SIG-M5 treated with dmso at 0.1 percent for 504 hours (cell line): ENCODE results near the gene NRL.

Experiments used
- DNase-seq: peaks from one replicate; lab custom pipeline; 2025; ENCODE audit not compliant: unreplicated experiment; lab: John Stamatoyannopoulos, UW

Gene NRL

DNA sequence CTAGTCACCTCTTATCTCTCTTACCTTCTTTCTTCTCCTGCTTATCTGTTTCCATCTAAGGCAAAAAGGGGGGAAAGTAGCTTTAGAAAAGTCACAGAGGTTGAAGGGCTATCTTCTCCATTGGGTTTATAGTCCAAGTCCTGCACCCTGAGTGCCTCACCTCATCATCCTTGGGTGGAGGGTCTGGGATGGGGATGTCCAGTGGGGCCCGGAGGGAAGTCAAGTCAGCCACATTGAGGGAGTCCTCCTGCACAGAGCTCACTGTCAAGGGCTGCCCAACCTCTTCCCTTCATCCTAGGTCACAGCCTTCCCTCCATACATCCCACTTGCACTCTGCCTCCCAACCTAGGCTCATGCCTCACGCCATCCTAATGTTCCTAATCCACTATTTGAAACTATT, 30.5 kb upstream of the NRL start:
- DNase-seq: no peak

DNA sequence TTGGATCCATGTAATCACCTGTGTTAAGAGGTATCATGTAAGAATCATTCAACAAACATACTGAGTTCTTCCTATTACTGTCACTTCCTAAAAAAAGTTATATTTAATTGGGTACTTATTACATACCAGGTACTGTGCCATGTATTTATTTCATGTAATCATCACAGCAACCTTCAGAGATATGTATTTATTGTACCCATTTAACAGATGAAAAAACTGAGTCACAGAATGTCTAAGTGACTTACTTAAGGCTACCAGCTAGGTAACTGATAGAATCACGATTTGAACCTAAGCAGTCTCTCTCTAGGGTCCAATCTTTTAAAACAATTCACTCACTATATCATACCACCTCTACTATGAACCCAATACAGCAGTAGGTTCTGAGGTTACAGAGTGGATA, 29.7 kb upstream of the NRL start:
- DNase-seq: no peak

DNA sequence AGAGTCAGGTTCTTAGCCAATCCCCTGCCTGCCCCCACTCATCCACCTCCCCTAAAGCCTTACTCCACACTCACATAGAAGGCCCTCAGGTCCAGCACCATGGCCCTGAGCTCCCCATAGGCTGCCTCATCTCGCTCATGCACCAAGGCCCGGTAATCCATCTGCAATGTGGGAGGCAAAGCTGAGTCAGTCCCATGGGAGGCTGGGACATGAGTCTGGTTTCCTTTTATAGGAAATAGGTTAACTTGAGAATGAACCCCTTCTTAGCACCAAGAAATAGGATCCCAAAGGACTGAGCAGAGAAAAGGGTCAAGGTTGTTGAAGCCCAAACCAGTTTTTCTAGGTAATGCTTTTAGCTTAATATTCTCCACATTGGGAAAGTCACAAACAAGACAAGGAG, 28.8 kb upstream of the NRL start:
- no peak for DNase-seq

DNA sequence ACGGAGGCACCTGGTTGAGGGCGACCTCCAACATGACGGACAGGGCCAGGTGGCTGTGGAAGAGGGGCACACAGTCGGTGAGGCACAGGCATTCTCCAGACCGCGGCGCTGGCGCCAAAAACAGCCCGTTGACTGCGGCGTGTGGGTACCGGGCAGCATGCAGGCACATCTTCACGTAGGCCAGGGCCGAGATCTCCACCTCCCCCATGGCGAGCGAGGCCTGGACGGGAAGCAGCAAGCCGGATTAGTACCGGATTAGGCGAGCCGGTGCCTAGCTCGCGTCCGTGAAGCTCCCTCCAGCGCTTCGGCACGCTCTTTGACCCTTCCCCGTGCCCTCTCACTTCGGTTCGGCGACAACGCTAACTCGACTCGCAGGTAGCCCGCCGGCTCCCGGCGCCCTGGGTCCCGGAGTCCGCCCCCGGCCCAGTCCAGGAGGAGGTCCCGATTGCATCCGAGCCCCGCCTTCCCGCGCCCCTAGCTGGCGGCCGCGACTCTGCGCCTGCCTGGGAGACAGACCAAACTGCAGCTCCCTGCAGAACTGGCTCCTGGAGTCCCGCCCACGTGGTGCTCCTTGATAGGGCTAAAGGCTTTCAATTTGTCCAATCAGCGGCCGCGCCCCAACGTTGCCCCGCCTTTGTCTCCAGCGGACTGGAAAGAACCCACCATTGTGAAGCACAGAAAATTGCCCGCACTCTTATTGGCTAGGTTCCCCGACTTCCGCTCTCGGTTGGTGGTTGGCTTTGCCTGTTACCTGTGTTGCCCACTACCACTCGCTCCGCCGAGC, 26.5 kb upstream of the NRL start, which contains the start of gene EMC9:
TSS of gene EMC9 (minus strand) at position 495 of the 784 bp plus-strand sequence. CDS start at position 208, 287 bp downstream.
- DNase-seq: peak; percentile 99

DNA sequence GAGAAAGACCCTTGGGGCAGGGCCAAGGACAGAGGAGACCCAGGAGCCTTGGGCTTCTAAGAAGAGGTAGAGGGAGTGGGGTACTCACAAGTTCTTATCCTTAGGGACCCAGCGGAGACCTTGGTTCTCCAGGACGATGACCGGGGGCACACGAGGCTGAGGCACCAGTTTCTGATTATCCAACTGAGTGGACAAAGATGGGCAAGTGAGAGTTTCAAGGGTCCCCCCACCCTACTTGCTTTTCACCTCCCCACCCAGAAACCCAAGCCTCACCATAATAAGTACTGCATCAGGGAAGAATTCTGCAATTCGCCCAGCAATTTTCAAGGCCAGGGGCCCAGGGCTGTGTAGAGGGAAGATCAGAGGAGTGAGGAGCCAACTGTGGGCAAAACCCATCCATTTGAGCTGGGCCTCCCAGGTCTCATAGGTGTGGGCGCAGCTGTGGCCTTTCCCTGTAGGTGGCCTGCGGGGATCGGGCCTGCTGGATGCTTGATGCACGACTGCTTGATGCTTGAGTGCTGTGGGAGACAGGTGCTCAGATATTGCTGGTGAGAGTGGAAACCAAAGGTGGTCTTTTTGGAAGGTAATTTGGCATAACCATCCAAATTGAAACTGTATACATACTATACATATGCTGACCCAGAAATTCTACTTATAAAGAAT, 24.7 kb upstream of the NRL start:
- no peak for DNase-seq

DNA sequence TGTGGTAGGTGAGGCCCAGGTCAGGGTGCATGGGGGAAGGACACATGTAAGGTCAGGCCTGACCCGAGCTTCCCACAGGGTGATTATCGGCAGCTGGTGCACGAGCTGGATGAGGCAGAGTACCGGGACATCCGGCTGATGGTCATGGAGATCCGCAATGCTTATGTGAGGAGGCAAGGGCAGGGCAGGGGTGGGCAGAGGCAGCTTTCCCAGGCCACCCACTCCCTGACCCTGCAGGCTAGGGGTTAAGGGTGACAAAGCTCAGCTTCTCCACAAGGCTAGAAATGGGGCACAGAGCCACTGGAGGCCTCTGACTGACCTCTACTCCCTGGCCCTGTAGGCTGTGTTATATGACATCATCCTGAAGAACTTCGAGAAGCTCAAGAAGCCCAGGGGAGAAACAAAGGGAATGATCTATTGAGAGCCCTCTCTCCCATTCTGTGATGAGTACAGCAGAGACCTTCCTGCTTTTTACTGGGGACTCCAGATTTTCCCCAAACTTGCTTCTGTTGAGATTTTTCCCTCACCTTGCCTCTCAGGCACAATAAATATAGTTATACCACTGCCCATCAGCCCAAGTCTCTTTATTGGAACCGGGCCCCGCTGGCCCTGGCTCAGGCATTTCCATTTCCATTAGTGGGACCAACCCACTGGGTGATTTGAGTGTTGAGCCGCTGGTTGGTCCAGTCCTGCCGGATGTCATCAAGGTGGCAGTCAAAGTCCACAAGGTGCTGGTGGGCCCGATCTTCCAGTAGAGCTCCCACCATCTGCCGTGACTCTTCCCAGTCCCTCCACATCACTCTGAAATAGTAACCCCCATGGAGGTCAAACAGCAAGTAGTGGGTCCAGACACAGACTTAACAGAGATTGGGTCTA, 23.9 kb upstream of the NRL start:
- DNase-seq: no peak

DNA sequence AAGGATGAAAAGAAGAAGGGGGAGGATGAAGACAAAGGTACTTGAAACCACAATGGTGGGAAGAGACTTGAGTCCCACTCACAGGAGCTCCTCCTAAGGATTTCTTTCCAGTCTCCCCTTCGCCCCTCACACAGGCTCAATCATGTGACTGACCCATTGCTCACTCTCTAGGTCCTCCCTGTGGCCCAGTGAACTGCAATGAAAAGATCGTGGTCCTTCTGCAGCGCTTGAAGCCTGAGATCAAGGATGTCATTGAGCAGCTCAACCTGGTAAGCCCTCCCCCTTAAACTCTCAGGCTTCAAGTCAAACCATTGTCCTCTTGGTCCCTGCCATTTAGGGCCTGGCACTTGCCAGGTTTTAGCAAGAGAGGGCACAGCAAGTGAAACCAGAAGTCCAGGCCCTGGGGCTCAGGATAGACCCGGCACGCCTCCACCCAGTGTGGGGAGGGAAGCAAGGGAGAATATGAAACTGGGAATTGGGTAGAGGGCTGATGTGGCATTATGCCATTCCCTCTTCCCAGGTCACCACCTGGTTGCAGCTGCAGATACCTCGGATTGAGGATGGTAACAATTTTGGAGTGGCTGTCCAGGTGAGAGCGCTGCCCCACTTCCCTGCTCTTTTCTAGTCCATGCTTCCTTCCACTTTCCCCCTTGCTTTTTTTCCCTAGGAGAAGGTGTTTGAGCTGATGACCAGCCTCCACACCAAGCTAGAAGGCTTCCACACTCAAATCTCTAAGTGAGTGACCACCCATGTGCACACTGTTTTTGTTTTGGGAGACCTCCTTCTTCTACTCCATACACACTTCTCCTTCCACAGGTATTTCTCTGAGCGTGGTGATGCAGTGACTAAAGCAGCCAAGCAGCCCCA, 23.0 kb upstream of the NRL start:
- no peak for DNase-seq

DNA sequence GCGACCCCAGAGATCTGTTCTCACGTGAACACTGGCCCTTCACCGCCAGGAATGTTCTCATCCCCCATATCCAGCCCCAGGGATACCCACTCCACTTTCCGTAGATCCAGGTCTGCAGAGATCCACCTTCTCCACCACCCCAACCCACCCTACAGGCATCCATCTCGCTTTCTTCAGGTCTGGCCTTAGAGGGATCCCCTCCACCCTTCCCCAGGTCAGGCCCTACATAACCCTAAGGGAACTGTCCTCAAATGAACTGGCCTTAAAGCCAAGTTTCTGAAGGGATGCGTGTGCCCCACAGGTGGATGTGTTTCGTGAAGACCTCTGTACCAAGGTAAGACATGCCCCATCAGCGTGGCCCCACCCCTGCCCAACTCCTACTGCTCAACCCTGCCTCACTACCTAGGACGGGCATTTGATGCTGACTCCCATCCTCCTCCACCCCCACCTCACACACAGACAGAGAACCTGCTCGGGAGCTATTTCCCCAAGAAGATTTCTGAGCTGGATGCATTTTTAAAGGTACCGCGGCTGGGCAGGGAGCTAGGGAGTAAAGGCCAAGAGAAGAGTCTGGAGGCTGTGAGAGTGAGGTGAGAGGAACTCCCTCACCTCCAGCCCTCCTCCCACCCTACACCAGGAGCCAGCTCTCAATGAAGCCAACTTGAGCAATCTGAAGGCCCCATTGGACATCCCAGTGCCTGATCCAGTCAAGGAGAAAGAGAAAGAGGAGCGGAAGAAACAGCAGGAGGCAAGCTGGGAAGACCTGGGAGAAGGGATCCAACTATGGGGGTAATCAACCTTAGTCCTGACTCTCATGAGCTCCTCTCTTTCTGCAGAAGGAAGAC, 22.2 kb upstream of the NRL start:
- DNase-seq: no peak

DNA sequence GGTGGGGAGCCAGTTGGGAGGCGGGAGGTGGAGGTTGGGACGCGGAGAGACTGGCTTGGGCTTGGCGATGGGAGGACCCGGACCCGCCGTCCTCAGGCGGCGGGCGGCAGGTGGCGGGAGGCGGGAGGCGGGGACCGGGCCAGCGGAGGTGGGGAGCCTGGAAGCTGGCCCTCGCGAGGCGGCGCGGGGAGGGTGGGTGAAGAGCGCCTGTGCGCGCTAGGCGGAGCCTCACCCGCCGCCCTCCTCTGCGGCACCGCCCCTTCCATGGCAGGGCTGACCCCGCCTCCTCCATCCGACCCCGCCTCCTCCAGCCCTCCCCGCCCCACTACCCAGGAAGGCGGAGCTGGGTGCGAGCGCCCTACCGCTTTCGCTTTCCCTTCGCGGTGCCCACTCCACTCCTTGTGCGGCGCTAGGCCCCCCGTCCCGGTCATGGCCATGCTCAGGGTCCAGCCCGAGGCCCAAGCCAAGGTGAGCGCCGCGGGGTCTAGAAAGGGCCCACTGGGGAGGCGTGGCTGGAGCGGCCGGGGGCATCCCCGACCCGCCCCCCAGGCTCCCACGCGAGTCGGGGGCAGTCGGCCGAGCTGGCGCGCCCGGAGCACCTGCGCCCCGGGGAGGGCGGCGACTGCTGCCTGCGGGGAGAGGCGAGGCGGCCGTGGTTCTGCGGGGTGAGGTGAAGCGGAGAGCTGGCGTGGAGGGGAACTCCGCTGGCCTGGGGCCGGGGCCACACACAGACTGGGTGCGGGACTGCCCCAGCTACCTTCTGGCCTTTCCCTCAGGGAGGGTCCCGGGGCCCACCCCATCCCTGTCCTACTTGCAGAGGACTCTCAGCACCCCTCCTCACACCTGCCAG, 21.3 kb upstream of the NRL start, which contains the start of gene PSME1:
TSS of gene PSME1 (plus strand) at position 361 of the 850 bp plus-strand sequence. CDS start at position 430, 69 bp downstream.
- DNase-seq: peak; percentile 85

DNA sequence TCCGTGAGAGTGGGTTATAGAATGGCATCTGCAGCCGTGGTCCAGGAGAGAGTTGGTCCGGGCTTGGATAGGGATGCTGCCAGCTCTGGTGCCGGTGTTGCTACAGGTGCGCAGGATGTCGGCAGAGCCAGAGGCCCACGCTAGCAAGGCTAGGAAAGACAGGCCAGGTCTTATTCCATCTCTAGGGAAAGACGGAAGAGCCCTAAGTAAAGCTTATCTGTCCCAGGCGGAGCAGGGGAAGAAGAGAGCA, 20.8 kb upstream of the NRL start:
- no peak for DNase-seq

DNA sequence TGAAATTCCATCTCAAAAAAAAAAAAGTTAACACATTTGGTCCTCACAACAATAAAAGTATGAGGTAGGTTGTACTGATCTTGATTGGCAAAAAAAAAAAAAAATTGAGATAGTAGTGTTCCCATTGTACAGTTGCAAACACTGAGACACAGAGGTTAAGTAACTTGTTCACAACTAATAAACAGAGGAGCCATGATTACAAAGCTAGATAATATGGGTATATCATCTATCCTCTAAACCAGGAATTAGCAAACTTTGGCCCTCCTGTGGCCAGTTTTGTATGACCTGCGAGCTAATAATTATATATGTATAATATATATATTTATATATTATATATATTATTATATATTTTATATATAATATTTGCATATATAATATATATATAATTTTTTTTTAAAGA, 19.0 kb upstream of the NRL start:
- DNase-seq: no peak

DNA sequence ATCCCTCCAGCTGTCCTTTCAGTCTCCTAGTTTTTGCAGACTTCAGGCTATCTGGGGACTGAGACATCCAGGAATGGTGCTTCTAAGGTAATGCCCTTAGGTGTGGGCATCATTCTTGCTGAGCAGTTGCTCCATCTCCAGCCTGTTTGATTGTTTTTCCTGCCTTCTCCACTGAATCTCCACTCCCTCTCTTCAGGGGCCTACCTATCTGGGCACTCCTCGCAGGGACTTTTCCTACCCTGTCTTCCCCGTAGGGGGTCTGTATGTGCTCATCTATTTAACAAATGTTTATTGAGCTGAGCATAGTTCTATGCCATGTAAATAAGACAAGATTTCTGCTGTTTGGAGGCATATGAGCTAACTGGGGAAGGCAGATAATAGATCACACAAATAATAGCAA, 18.2 kb upstream of the NRL start:
- no peak for DNase-seq

DNA sequence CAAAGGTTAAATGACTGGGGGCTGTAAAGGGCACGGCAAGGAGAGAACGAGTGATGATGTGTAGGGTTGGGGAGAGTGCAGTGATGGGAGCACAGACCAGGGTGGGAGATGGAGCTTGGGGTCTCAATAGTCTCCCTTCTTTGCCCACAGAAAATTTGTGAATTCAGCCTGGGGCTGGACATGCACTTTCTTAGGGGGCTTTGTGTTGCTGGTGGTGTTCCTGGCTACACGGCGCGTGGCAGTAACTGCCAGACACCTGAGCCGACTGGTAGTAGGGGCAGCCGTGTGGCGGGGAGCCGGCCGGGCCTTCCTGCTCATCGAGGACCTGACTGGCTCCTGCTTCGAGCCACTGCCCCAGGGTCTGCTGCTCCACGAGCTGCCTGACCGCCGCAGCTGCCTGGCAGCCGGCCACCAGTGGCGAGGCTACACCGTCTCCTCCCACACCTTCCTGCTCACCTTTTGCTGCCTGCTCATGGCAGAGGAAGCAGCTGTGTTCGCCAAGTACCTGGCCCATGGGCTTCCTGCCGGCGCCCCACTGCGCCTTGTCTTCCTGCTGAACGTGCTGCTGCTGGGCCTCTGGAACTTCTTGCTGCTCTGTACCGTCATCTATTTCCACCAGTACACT, 17.4 kb upstream of the NRL start:
- DNase-seq: no peak

DNA sequence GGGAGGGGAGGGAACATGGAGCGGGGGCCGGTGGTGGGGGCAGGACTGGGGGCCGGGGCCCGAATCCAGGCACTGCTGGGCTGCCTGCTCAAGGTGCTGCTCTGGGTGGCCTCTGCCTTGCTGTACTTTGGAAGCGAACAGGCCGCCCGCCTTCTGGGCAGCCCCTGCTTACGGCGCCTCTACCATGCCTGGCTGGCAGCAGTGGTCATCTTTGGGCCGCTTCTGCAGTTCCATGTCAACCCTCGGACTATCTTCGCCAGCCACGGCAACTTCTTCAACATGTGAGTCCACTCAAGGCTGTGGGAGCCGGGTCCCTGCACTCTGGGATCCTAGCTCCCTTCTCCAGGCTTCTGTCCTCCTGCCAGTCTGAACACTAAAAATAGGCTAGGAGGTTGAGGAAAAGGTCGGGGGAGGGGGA, 16.8 kb upstream of the NRL start:
- no peak for DNase-seq

DNA sequence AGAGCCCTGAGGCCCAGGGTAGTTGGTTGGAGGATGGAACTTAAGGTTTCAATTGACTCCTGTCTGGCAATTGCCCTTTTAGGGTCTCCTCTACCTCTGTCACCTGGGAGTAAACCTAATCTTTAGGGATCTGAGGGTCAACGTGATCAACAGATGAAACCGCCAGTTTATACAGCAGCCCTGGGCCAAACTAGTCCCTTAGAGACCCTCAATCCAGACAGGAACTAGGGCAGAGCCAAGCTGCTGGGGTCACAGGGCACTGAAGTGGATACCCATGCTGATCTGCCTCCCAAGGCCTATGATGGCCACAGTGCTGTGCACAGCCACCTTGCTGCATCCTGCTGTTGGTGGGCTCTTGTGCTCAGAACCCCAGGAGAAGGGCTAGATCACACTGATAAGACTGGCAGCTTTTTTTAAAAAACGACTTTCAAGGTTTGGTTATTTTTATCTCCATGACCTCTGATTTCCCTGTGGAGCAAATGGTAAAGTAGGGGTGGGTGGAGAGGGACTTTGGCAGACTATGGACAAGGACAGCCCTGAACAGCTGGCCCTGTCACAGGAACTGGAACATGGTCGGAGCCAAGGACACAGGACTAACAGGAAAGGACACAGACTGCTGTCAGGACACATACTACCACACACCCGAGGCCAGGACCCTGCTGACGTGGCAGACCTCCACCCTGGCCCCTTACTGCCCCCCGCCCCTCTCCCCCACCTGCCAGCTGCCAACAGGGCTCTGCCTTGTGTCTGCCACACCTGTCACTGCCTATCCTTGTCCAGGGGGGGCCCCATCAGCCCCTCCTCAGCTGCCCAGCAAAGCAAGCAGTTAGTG, 16.2 kb upstream of the NRL start:
- no peak for DNase-seq

DNA sequence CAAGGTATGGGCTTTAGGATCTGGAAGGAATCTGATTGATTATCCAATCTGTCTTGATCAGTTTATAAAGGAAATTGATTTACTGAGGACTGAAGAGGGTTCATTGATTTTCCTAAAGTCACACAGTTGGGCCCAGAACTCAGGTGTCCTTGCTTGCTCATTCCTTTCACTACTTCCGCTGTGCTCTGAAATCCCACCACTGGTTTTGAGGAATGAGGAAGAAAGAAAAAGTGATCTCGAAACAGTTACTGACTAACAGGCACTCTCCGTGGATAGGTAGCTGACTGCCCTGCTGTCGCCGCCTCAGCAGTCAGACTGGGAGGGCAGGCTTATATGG, 15.6 kb upstream of the NRL start, which contains the start of gene FITM1:
TSS of gene FITM1 (plus strand) at position 280 of the 337 bp plus-strand sequence. CDS start 905 bp downstream, outside the sequence.
- DNase-seq: peak; percentile 56

DNA sequence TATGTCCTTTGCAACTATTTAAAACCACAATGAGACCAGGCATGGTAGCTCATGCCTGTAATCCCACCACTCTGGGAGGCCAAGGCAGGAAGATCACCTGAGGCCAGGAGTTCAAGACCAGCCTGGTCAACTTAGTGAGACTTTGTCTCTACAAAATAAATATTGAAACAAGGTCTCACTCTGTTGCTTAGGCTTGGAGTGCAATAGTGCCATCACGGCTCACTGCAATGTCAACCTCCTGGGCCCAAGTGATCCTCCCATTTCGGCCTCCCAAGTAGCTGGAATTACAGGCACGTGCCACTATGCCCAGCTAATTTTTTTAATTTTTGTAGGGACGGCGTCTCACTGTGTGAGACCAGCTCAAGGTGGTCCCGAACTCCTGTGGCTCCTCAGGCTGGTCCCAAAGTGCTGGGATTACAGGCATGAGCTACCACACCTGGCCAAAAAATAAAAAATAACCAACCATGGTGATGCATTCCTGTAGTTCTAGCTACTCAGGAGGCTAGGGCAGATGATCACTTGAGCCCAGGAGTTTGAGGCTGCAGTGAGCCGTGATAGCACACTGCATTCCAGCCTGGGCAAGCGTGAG, 14.8 kb upstream of the NRL start:
- DNase-seq: no peak
